HepG2 (cell line): ENCODE results near the gene CROCC. TPM values are rescaled to one million over a fixed set of nuclear protein-coding genes. Genes with fewer than 3 reads are reported as not detected.

Source experiments
- HNRNPL ChIP-seq: fragments of 200-400 bp; formaldehyde crosslinking; IDR thresholded peaks from 2 replicates; pipeline ENCODE4 v1.6.1; 2017; ENCODE audit warnings: mild to moderate bottlenecking, low read depth, low read length
- KAT8 ChIP-seq: IDR thresholded peaks from 2 replicates; pipeline ENCODE4 v1.6.1; 2016; ENCODE audit warnings: missing genetic modification reagents, missing compliant biosample characterization
- KLF12 ChIP-seq: sonication (generic); formaldehyde crosslinking; IDR thresholded peaks from 2 replicates; pipeline ENCODE4 v1.4.0; 2020; ENCODE audit warnings: missing genetic modification reagents, borderline replicate concordance
- KLF6 ChIP-seq: IDR thresholded peaks from 2 replicates; pipeline ENCODE4 v1.8.0; 2016; ENCODE audit warnings: missing biosample characterization, missing genetic modification reagents
- NFATC3 ChIP-seq: sonication (generic); formaldehyde crosslinking; IDR thresholded peaks from 2 replicates; pipeline ENCODE4 v1.5.1; 2020; ENCODE audit warnings: mild to moderate bottlenecking, missing genetic modification reagents
- NONO ChIP-seq, 2 experiments: fragments of 450-650 bp in 1 of 2; sonication (generic) in 1 of 2; formaldehyde crosslinking in 1 of 2; IDR thresholded peaks in 1 of 2; conservative IDR thresholded peaks in 1 of 2; 2 replicates each; pipeline versions ENCODE4 v1.6.1 to v1.8.0; 2017 to 2022; ENCODE audit warnings: mild to moderate bottlenecking in 1 of 2, missing genetic modification reagents in 1 of 2, moderate library complexity in 1 of 2
- PHF21A ChIP-seq: sonication (generic); formaldehyde crosslinking; IDR thresholded peaks from 2 replicates; pipeline ENCODE4 v1.5.0; 2020; ENCODE audit warnings: mild to moderate bottlenecking, missing genetic modification reagents
- POLR2AphosphoS2 ChIP-seq: IDR thresholded peaks from 2 replicates; pipeline ENCODE4 v1.6.1; 2011; ENCODE audit warnings: low read depth, low read length, improper control_type of control experiment
- RAD21 ChIP-seq: fragments of 450-650 bp; formaldehyde crosslinking; IDR thresholded peaks from 2 replicates; pipeline ENCODE4 v1.5.0; 2020; ENCODE audit warnings: mild to moderate bottlenecking
- RFXAP ChIP-seq: sonication (generic); formaldehyde crosslinking; IDR thresholded peaks from 2 replicates; pipeline ENCODE4 v1.4.0; 2020; ENCODE audit warnings: missing genetic modification reagents, borderline replicate concordance
- TAF1 ChIP-seq: sonication (generic); formaldehyde crosslinking; IDR thresholded peaks from 2 replicates; pipeline ENCODE4 v1.4.0; 2020; ENCODE audit warnings: missing genetic modification reagents
- ZMYM3 ChIP-seq: sonication (generic); formaldehyde crosslinking; IDR thresholded peaks from 2 replicates; pipeline ENCODE4 v1.5.1; 2020; ENCODE audit warnings: mild to moderate bottlenecking, missing genetic modification reagents
- ZNF547 ChIP-seq: sonication (generic); formaldehyde crosslinking; IDR thresholded peaks from 2 replicates; pipeline ENCODE4 v1.5.1; 2020; ENCODE audit warnings: mild to moderate bottlenecking, missing genetic modification reagents
- ZSCAN31 ChIP-seq: sonication (generic); formaldehyde crosslinking; IDR thresholded peaks from 2 replicates; pipeline ENCODE4 v1.5.0; 2020; ENCODE audit warnings: low read depth, mild to moderate bottlenecking, missing genetic modification reagents
- polyA plus RNA-seq, 8 experiments: library from polyadenylated mRNA; depleted of rRNA in 3 of 8; stranded (reverse) in 7 of 8; unstranded in 1 of 8; fragments of >200 nt; fragmentation: Illumina TruSeq in 4 of 8; extraction: Trizol in 4 of 8; gene quantifications; 2 replicates each; pipeline versions ENCODE4 v1.2.1 to v1.2.3, GENCODE V29; 2011 to 2016; ENCODE audit warnings: low read depth in 4 of 8, missing spikeins in 1 of 8, mixed read lengths in 1 of 8; ENCODE audit not compliant: insufficient read depth in 1 of 8
- total RNA-seq, 5 experiments: library from RNA; depleted of rRNA; stranded (reverse); fragments of >200 nt; fragmentation: Illumina TruSeq; extraction: Trizol; gene quantifications; 2 replicates each; pipeline ENCODE4 v1.2.3, GENCODE V29; 2016; ENCODE audit warnings: low read depth in 1 of 5
- TF ChIP-seq, protein P1 (sequence below): sonication (generic); formaldehyde crosslinking; IDR thresholded peaks from 2 replicates; pipeline ENCODE4 v1.4.0; 2020; ENCODE audit warnings: missing genetic modification reagents
- TF ChIP-seq, protein P2 (sequence below), 2 experiments: sonication (generic) in 1 of 2; formaldehyde crosslinking in 1 of 2; IDR thresholded peaks; 2 replicates each; pipeline versions ENCODE4 v1.4.0 to v1.6.1; 2018 to 2020; ENCODE audit warnings: missing genetic modification reagents in 2 of 2, borderline replicate concordance in 1 of 2, low read depth in 1 of 2, mild to moderate bottlenecking in 1 of 2, missing biosample characterization in 1 of 2
- TF ChIP-seq, protein P3 (sequence below): sonication (generic); formaldehyde crosslinking; IDR thresholded peaks from 2 replicates; pipeline ENCODE4 v1.5.0; 2020; ENCODE audit warnings: missing genetic modification reagents, mild to moderate bottlenecking, borderline replicate concordance
- TF ChIP-seq, protein P4 (sequence below): IDR thresholded peaks from 2 replicates; pipeline ENCODE4 v1.4.0; 2020; ENCODE audit warnings: mild to moderate bottlenecking, missing genetic modification reagents

The CROCC gene
- total and polyA plus RNA-seq, 2 of the 13 experiments (the other 11 are each of a cell fraction or from before 2014, with no cell fraction given) = 7.8 to 15.5 TPM

DNA sequence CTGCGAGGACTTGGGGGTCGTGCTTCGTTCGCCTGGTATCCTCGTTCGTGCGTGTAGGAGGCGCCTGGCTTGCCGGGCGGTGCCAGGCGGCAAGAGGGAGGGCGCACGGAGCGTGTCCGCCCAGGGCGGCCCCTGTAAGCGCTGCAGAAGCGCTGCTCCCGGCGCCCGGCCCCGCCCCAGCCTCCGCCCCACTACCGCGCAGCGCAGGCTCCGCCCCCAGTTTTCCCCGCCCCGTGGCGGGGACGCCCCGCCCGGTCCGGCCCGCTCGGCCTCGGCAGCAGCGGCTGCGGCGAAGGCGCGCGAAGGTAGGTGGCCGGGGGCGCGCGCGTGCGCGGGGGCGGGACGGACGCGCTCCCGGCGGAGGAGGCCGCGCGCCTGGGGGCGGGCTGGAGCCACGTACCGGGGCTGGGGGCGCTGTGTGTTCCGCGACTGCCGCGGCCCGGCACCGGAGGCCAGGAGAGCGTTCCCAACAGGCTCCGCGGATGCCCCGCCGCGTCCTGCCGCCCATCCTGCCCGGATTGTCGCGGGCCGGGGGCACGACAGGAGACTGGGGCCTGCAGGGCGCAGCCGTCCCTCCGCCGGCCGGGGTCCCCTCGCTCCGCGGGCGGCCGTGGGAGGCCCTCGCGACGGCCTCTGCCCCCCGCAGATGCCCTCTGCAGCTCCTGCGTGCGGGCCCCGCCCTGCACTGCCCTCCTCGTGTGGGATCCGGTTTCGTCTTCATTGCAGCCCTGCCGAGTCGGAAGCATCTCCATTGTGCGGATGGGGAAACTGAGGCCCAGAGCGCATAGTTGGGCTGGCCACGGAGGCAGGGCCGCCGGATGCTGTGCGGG lies 7.7 kb upstream of the CROCC start (continued):
- no peak for TF ChIP-seq NONO (IDR thresholded peaks at IDR 0.05)
- 0 out of 2 replicates have a peak, but pooled peaks have one; percentile 52 for TF ChIP-seq NONO (CRISPR knock-in tag; conservative IDR thresholded peaks at IDR 0.05)
- TF ChIP-seq KLF12 (CRISPR knock-in tag) = no peak
- peak; percentile 73; the same call in 1 of the 2 replicates for TF ChIP-seq ZMYM3
- peak; percentile 54; the same call in 1 of the 2 replicates for TF ChIP-seq TAF1 (CRISPR knock-in tag)
- 0 out of 2 replicates have a peak, but pooled peaks have one; percentile 31 for TF ChIP-seq KAT8 (CRISPR knock-in tag)
- TF ChIP-seq HNRNPL = peak; percentile 88
- TF ChIP-seq KLF6 (CRISPR knock-in tag) = 0 out of 2 replicates have a peak, but pooled peaks have one; percentile 50
- TF ChIP-seq ZNF547 (CRISPR knock-in tag) = peak; percentile 31; the same call in 1 of the 2 replicates
- TF ChIP-seq, protein P1, sequence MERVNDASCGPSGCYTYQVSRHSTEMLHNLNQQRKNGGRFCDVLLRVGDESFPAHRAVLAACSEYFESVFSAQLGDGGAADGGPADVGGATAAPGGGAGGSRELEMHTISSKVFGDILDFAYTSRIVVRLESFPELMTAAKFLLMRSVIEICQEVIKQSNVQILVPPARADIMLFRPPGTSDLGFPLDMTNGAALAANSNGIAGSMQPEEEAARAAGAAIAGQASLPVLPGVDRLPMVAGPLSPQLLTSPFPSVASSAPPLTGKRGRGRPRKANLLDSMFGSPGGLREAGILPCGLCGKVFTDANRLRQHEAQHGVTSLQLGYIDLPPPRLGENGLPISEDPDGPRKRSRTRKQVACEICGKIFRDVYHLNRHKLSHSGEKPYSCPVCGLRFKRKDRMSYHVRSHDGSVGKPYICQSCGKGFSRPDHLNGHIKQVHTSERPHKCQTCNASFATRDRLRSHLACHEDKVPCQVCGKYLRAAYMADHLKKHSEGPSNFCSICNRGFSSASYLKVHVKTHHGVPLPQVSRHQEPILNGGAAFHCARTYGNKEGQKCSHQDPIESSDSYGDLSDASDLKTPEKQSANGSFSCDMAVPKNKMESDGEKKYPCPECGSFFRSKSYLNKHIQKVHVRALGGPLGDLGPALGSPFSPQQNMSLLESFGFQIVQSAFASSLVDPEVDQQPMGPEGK (CRISPR knock-in tag) = peak; percentile 13; the same call in 1 of the 2 replicates
- TF ChIP-seq ZSCAN31 (CRISPR knock-in tag) = peak; percentile 36; the same call in 1 of the 2 replicates
- TF ChIP-seq, protein P2, sequence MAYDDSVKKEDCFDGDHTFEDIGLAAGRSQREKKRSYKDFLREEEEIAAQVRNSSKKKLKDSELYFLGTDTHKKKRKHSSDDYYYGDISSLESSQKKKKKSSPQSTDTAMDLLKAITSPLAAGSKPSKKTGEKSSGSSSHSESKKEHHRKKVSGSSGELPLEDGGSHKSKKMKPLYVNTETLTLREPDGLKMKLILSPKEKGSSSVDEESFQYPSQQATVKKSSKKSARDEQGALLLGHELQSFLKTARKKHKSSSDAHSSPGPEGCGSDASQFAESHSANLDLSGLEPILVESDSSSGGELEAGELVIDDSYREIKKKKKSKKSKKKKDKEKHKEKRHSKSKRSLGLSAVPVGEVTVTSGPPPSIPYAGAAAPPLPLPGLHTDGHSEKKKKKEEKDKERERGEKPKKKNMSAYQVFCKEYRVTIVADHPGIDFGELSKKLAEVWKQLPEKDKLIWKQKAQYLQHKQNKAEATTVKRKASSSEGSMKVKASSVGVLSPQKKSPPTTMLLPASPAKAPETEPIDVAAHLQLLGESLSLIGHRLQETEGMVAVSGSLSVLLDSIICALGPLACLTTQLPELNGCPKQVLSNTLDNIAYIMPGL (CRISPR knock-in tag; IDR thresholded peaks at IDR 0.05; ENCODE audit: borderline replicate concordance in 1 of 2, low read depth in 1 of 2) = peak in 1 of 2 experiments; percentile 63; a peak in 1 of 4 replicates
- TF ChIP-seq NFATC3 (CRISPR knock-in tag) = no peak
- TF ChIP-seq POLR2AphosphoS2 = no peak
- TF ChIP-seq, protein P3, sequence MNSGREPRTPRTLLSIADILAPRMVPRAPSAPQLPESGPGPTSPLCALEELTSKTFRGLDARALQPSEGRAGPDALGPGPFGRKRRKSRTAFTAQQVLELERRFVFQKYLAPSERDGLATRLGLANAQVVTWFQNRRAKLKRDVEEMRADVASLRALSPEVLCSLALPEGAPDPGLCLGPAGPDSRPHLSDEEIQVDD (CRISPR knock-in tag) = peak; percentile 58; the same call in 1 of the 2 replicates
- TF ChIP-seq, protein P4, sequence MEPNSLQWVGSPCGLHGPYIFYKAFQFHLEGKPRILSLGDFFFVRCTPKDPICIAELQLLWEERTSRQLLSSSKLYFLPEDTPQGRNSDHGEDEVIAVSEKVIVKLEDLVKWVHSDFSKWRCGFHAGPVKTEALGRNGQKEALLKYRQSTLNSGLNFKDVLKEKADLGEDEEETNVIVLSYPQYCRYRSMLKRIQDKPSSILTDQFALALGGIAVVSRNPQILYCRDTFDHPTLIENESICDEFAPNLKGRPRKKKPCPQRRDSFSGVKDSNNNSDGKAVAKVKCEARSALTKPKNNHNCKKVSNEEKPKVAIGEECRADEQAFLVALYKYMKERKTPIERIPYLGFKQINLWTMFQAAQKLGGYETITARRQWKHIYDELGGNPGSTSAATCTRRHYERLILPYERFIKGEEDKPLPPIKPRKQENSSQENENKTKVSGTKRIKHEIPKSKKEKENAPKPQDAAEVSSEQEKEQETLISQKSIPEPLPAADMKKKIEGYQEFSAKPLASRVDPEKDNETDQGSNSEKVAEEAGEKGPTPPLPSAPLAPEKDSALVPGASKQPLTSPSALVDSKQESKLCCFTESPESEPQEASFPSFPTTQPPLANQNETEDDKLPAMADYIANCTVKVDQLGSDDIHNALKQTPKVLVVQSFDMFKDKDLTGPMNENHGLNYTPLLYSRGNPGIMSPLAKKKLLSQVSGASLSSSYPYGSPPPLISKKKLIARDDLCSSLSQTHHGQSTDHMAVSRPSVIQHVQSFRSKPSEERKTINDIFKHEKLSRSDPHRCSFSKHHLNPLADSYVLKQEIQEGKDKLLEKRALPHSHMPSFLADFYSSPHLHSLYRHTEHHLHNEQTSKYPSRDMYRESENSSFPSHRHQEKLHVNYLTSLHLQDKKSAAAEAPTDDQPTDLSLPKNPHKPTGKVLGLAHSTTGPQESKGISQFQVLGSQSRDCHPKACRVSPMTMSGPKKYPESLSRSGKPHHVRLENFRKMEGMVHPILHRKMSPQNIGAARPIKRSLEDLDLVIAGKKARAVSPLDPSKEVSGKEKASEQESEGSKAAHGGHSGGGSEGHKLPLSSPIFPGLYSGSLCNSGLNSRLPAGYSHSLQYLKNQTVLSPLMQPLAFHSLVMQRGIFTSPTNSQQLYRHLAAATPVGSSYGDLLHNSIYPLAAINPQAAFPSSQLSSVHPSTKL (CRISPR knock-in tag) = 0 out of 2 replicates have a peak, but pooled peaks have one; percentile 40
- TF ChIP-seq RFXAP (CRISPR knock-in tag) = no peak
- TF ChIP-seq RAD21 (CRISPR knock-in tag) = 0 out of 2 replicates have a peak, but pooled peaks have one; percentile 14
- 0 out of 2 replicates have a peak, but pooled peaks have one; percentile 12 for TF ChIP-seq PHF21A (CRISPR knock-in tag)
